ENCODE data around the gene NSD2. TPM values are rescaled to one million over a fixed set of nuclear protein-coding genes. Genes with fewer than 3 reads are reported as not detected.

NSD2 gene
- total RNA-seq, 1 donor from 2014 or later = 212 TPM

DNA sequence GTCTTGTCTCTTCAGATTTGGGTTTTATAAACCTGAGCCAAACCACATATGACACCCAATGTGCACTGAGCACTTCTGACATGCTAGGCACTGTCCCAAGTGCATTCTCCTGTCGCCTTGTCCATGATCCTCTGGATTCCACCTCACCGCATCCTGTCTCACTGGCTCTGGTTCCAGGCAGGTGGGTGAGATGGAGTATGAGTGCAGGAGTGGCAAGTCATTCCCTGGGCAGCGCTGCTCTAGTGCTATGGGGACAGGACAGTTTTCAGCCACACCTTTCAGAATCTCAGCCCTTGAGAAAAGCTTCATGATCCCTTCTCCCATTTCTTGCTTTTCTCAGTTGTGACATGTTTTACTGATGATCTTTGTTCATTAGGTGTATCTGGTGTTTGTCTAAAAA is 66.4 kb downstream of the NSD2 start:
- no peak for DNase-seq (ENCODE audit: low spot score, unreplicated experiment)
- TF ChIP-seq, protein P1, sequence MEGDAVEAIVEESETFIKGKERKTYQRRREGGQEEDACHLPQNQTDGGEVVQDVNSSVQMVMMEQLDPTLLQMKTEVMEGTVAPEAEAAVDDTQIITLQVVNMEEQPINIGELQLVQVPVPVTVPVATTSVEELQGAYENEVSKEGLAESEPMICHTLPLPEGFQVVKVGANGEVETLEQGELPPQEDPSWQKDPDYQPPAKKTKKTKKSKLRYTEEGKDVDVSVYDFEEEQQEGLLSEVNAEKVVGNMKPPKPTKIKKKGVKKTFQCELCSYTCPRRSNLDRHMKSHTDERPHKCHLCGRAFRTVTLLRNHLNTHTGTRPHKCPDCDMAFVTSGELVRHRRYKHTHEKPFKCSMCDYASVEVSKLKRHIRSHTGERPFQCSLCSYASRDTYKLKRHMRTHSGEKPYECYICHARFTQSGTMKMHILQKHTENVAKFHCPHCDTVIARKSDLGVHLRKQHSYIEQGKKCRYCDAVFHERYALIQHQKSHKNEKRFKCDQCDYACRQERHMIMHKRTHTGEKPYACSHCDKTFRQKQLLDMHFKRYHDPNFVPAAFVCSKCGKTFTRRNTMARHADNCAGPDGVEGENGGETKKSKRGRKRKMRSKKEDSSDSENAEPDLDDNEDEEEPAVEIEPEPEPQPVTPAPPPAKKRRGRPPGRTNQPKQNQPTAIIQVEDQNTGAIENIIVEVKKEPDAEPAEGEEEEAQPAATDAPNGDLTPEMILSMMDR (IDR thresholded peaks at IDR 0.05; ENCODE audit: unreplicated experiment) = no peak
- no peaks in the 10 kb centered on the region for H3K9me3 Mint-ChIP-seq (ENCODE audit: low read depth)
- H3K36me3 Mint-ChIP-seq (ENCODE audit: insufficient read depth) = peaks cover 21% of the 10 kb centered on the region
- no peaks in the 10 kb centered on the region for H3K4me1 Mint-ChIP-seq (ENCODE audit: low read depth)
- H3K4me3 Mint-ChIP-seq (ENCODE audit: low read depth) = no peak overlapping the region
- no peaks in the 10 kb centered on the region for H3K27me3 Mint-ChIP-seq
- H3K27ac Mint-ChIP-seq = no peak overlapping the region

DNA sequence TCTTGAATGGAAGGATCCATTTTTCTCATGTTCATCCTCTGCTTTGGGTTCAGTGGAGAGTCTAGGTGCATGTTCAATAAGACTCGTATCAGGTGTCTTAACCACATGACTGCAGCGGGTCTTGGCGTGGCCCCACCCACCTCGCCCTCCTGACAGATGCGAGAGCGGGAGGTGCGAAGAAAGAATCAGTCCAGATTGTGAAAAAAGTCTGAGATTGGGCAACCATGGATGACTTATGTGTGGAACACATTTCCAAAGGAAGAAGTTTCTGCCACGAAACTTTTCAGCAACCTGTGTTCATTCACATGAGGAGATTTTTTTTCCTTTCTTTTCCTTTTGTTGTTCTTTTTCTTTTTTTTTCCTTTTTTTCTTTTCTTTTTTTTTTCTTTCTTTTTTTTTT is 66.8 kb downstream of the NSD2 start:
- Mint-ChIP-seq H3K9me3 (ENCODE audit: low read depth) (no peaks in the 10 kb centered on the region), H3K36me3 (ENCODE audit: insufficient read depth) (peaks cover 23% of the 10 kb centered on the region), H3K27ac (no peak overlapping the region), H3K4me1 (ENCODE audit: low read depth) (no peaks in the 10 kb centered on the region), H3K4me3 (ENCODE audit: low read depth) (no peak overlapping the region), H3K27me3 (no peaks in the 10 kb centered on the region)
- no peak for DNase-seq (ENCODE audit: low spot score, unreplicated experiment)
- TF ChIP-seq, protein P1 (IDR thresholded peaks at IDR 0.05; ENCODE audit: unreplicated experiment) = no peak

DNA sequence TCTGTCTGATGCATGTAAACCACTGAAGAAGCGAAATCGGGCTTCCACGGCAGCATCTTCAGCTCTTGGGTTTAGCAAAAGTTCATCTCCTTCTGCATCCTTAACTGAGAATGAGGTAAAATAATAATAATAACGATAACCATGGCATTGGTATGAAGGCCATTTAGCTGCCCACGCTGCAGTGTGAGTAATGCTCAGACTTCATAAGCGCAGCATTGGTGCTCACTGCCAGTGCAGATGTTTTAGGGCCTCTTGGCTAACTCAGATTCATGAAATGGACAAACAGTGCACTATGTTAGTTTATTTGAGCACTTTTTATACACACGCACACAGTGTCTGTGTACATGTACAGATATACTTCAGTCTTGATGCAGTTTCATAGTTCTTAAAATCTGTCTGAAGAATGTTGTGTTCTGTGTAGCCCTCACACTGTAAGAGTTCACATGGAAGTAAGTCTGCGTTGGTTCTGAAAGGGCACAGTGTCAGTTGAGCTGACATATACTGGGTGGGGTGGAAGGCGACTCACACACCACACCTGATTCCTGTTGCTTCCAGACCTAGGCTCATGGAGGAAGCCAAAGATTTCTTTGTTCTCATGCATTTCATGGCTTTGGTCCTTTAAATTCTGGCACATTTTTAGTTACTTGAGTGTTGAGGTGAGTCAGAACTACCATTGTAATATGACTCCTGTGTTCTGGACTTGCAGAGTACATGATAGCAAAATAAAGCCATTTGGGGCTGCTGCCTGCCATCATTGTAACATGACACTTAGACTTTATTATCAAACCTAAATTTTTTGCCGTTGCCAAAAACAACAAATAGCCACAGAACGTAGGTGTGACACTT is 68.7 kb downstream of the NSD2 start:
- H3K4me1 Mint-ChIP-seq (ENCODE audit: low read depth) = no peaks in the 10 kb centered on the region
- H3K36me3 Mint-ChIP-seq (ENCODE audit: insufficient read depth) = peaks cover 21% of the 10 kb centered on the region
- no peak for DNase-seq (ENCODE audit: low spot score, unreplicated experiment)
- H3K27me3 Mint-ChIP-seq = no peaks in the 10 kb centered on the region
- TF ChIP-seq, protein P1 (IDR thresholded peaks at IDR 0.05; ENCODE audit: unreplicated experiment) = no peak
- no peak overlapping the region for H3K4me3 Mint-ChIP-seq (ENCODE audit: low read depth)
- no peaks in the 10 kb centered on the region for H3K9me3 Mint-ChIP-seq (ENCODE audit: low read depth)
- H3K27ac Mint-ChIP-seq = peak overlapping the region; percentile 49

DNA sequence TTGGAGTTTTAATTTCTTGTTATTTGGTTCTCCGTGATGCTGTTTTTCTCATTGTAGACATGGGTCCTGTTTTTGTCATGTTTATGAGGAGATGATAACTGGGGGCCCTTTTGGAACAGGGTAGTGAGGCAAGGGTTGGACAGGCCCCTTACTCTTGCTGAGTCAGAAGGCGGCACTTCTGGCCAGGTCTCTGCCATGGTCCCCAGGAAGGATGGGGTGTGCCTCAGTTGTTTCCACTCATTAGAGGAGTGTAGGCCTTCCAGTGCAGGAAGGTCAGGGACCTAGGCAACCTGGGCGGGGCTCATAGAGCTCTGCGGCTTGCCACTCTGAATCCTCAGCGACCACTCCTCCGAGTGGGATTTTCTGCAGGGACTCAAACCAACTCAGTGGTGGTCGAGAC is 69.4 kb downstream of the NSD2 start:
- Mint-ChIP-seq H3K4me3 (ENCODE audit: low read depth) (no peak overlapping the region), H3K27me3 (no peaks in the 10 kb centered on the region), H3K27ac (no peak overlapping the region), H3K9me3 (ENCODE audit: low read depth) (no peaks in the 10 kb centered on the region), H3K36me3 (ENCODE audit: insufficient read depth) (peaks cover 21% of the 10 kb centered on the region), H3K4me1 (ENCODE audit: low read depth) (no peaks in the 10 kb centered on the region)
- TF ChIP-seq, protein P1 (IDR thresholded peaks at IDR 0.05; ENCODE audit: unreplicated experiment) = no peak
- DNase-seq (ENCODE audit: low spot score, unreplicated experiment) = no peak

DNA sequence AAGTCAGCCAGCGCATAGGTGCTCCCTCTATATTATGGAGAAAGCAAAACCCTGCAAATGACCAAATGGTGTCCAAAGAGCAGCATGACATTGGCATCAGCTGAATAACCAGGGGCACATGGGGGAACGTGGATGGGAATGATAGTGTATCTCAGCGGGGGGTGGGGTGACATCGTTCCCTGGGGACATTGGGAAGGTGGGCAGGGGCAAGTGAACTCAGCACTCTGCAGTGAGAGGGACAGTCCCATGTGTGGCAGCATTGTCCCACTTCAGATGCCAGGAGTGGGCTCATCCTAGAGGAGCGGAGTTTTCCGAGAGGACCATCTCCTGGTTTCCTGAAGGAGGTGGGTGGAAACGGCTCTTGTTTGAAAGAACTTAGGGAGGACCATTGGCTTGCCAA is 72.7 kb downstream of the NSD2 start:
- Mint-ChIP-seq H3K4me3 (ENCODE audit: low read depth) (no peak overlapping the region), H3K36me3 (ENCODE audit: insufficient read depth) (peaks cover 20% of the 10 kb centered on the region), H3K9me3 (ENCODE audit: low read depth) (no peaks in the 10 kb centered on the region), H3K27ac (no peak overlapping the region), H3K27me3 (no peaks in the 10 kb centered on the region), H3K4me1 (ENCODE audit: low read depth) (no peaks in the 10 kb centered on the region)
- TF ChIP-seq, protein P1 (IDR thresholded peaks at IDR 0.05; ENCODE audit: unreplicated experiment) = no peak
- DNase-seq (ENCODE audit: low spot score, unreplicated experiment) = no peak

Measured in progenitor cell of endocrine pancreas (in vitro differentiated cells).